HG02763 (cell line): ENCODE results near the gene PNPLA3.

Experiments used
- ATAC-seq: cut with Tn5 transposase; IDR thresholded peaks from one replicate; pipeline ENCODE4 v1.9.1; 2021; ENCODE audit warnings: mild to moderate bottlenecking, moderate library complexity; ENCODE audit not compliant: unreplicated experiment

PNPLA3 gene, protein sequence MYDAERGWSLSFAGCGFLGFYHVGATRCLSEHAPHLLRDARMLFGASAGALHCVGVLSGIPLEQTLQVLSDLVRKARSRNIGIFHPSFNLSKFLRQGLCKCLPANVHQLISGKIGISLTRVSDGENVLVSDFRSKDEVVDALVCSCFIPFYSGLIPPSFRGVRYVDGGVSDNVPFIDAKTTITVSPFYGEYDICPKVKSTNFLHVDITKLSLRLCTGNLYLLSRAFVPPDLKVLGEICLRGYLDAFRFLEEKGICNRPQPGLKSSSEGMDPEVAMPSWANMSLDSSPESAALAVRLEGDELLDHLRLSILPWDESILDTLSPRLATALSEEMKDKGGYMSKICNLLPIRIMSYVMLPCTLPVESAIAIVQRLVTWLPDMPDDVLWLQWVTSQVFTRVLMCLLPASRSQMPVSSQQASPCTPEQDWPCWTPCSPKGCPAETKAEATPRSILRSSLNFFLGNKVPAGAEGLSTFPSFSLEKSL

DNA sequence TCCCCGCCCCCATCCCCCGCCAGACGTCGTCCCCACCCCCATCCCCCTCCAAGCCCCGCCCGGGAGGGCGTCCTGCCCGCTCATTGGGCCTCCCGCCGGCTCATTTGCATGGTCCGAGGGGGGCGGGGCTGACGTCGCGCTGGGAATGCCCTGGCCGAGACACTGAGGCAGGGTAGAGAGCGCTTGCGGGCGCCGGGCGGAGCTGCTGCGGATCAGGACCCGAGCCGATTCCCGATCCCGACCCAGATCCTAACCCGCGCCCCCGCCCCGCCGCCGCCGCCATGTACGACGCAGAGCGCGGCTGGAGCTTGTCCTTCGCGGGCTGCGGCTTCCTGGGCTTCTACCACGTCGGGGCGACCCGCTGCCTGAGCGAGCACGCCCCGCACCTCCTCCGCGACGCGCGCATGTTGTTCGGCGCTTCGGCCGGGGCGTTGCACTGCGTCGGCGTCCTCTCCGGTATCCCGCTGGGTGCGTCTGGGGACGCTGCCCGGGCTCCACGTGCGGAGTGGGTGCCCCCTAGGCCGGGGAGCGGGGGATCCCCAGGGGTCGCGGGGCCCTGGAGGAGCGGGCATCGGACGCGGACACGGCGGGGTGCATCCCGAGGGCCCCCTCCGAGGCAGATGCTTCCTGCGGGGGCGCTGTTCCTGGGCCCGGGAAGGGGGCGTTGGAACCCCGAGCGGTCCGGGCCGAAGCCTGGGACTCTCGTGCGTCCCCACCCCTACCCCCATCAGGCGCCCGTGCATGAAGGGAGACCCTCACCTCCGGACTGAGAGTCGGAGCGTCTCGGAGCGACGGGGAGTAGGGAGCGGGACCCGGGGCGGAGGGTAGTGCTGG, at the start of gene PNPLA3:
TSS of gene PNPLA3 (plus strand) at position 175 of the 834 bp plus-strand sequence. CDS start at position 282, 107 bp downstream.
- ATAC-seq = no peak

DNA sequence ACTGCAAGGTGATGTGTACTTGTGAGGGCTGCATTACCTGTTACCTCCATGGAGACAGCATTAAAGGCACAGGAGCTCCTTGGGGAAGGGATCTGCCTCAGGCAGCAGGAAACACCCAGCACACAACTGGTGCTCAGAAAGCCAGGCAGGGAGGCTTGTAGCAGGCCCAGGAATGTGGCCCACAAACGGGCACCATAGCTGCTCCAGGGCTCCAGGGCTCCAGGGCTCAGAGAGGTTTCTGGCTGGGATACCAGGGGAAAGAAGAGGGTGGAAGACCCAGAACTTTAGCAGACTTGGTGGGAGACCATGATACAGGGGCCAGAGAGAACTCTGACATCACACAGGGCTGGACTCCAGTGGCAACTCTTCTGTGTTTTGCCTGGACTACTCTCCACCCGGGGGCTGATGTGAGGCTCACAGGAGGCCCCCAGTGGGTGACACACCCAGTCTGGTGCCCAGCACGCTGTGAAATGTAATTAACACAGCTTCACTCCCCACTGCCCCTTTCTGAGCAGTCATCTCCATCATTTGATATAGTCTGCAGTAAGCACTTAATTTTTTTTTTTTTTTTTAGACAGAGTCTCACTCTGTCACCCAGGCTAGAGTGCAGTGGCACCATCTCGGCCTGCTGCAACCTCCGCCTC, 46.6 kb upstream of the PNPLA3 start:
- no peak for ATAC-seq

DNA sequence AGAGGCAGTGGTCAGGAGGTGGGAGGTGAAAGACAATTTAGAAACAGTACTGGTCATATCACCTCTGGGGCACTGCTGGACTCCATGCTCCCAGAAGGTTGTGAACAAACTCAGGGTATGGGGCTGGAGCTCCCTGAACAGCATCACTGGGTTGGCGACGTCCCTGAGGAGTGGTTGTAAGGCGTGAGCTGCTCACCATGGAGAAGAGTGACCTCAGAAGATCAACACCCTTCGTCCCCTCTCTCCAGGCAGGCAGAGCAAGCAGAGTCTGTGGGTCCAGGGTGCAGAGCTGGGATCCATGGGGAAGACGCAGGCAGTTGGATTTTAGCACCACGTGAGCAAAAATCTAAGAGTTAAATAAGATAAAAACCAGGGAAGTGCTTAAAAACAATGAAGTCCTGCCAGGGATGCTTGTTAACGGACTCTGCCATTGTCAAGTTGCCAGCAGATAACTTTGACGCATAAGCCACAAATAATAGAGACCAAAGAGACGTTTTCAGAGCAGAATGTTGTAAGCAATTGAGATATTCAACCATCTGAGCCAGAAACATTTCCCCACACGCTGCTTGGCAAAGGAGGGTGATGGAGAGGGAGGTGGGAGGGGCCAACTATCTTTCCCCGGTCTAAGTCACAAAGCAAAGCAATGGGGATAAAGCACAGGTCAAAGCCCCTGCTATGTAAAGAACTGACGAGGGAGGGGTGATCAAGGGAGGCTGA, 45.4 kb upstream of the PNPLA3 start:
- ATAC-seq = no peak

DNA sequence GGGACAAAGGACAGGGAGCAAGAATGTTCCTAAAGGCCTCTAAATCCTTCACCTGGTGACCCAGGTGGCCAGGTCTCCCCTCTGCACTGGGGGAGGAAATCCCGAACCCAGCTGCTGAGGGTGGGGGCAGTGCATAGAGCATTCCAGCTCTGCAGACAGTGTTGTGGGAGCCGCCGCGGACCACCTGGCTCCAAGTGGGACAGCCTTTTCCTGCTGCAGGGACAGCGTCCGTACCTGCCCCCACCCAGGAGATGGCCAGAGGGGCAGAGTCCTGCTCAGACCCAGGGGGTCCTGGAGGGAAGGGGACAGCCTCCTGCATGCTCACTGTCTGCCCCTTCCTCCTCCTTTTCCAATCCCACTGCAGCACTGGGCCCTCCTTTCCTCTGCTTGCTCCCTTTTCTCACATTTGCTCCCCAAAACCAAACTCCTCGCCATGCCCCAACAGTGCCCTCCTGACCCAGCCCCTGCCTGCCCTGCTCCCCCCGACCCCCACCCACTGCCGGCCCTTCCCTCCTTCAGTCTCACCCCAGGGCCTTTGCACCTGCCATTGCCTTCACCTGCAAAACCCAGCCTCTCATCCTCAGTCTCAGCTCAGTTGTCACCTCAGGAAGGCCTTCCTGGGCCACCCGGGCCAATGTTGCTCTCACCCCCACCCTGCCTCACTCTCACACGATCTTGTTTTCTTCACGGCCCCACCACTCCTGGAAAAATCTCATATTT, 44.6 kb upstream of the PNPLA3 start:
- no peak for ATAC-seq

DNA sequence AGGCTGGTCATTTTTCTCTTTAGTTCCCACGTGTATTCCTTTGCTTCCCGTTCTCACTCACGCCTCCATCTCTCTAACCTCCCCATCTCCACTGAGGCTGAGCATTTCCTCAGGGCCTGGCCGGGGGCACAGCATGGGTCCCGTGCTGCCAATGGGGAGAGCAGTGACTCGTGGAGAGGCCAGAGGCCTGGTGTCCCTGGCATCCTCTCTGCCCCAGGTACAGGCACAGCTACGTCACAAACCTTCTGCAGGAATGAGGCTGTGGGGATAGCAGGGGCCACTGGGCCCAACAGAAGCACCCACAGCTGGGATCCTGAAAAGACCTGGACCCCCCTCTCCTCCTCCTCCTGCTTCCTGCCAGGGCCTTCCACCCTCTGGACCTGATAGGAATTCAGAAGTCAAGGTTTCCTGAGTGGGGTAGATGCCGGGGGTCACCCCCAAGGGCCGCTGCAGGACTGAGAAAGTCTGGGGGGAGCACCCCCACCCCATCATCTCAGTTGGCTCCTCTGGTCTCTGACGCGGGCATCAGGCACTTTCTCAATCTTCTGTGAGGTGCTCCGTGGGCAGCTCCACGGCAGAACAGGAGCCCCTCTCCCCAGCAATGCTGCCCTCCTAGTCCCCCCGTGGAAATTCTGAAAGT, 43.6 kb upstream of the PNPLA3 start:
- no peak for ATAC-seq

DNA sequence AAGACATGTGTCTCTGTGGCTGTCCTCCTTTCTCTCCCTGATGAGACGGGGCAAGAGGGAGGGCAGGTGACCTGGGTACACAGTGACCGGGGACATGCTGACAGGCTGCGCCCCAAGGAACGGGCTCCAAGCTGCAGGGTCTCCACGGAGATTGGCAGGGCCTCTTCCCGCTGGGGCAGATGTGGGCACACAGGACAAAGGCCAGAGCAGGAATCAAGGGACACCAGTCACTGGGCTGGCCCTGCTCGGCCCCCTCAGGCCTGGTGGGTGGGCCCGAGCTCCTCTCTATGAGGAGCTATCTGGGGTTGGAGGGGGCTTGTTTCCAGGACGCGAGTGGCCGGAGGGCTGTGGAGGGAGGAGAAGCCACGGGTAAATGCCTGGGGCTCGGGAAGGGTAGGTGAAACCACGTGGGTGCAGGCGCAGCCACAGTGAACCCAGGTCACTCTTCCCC, 43.0 kb upstream of the PNPLA3 start:
- no peak for ATAC-seq

DNA sequence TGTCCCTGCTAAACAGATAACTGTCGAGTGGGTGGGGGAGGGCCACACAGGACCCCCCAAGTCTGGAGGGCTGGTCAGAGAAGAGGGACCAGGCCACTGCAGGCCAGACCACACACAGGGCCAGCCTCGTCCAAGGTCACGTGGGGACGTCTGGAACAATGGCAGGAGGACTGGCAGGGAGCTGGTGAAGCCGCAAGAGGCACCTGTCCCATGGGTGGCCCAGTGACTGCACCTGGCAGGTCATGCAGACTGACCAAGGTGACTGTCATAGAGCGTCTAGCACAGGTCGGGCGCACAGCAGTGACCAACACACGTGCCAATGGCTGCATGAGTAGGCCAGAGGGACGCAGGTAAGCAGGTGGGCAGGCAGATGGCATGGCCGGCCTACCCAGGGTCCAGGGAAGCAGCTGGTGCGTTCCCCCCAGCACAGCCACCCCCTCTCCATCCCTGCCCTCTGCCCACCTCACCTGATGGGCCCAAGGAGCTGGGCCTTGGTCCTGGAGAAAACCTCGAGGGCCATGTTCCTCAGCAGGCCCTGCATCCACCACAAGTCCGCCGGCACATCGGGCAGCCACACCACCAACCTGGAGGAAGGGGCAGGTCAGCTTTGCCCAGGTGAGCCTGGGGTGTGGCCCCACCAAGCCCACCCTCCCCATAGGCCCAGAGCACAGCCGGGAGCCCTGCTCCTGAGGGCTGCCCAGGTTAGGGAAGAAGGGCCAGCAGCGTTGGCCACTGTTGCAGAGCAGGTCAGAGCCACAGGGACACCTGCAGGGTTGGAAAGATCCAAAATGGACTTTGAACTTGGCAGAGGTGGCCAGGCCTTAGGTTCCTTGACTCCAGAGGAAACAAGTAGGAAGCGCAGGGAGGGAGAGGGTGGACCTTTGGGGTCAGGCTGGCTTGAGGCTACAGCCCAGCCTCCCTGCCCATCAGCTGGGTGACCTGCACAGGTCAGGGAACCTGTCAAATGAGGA, 42.2 kb upstream of the PNPLA3 start:
- no peak for ATAC-seq

DNA sequence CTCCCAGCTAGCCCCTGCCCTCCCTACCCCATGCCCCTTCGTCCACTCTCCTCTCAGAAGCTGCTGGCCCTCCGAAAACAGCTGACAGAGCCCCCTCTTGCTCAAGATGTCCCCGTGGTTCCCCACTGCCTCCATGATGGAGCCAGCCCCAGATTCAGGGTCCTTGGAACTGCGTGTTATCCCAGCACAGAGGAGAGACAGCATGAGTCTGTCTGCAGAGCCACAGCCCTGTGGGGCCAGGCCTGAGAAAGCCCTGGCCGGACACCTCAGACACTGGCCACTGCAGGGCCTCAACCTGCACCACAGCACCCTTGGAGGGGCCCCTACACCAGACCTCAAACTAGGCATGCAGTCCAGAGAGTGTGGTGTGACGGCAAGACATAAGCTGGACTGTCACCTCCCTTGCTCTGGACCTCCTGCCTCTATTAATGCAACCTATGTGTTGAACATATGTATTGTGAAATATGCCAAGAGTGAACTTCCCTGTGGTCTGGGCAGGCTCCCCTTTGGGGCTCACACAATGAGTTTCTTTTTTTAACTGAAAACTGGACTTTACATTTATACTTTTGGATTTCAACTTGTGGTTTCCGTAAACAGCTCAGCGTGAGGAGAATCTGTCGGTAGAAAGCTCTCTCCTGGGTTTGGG, 41.4 kb upstream of the PNPLA3 start:
- ATAC-seq = no peak

DNA sequence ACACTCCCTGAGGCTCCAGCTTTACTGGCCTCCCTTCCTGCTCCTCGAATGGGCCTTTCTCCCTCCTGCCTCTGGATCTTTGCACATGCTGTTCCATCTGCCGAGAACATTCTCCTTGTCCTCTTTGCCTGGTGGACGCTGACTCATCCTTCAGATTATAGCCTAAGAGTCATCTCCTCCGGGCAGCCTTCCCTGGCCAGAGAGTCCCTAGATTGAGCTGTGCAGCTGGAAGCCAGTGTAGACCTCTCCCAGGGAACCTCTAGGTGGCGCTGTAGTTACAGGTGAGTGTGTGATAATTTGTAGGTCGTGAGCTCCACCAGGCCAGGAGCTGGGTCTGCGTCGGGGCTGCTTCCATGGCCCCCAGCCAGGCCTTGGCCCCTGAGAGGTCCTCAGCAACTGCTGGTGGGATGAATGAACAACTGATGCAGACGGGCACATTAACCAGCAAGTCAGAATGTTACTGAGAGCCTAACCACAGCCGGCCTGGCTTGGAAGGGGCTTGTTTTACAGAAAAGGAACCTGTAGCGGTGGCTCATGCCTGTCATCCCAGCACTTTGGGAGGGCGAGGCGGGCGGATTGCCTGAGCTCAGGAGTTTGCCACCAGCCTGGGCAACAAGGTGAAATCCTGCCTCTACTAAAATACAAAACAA, 40.5 kb upstream of the PNPLA3 start:
- no peak for ATAC-seq

DNA sequence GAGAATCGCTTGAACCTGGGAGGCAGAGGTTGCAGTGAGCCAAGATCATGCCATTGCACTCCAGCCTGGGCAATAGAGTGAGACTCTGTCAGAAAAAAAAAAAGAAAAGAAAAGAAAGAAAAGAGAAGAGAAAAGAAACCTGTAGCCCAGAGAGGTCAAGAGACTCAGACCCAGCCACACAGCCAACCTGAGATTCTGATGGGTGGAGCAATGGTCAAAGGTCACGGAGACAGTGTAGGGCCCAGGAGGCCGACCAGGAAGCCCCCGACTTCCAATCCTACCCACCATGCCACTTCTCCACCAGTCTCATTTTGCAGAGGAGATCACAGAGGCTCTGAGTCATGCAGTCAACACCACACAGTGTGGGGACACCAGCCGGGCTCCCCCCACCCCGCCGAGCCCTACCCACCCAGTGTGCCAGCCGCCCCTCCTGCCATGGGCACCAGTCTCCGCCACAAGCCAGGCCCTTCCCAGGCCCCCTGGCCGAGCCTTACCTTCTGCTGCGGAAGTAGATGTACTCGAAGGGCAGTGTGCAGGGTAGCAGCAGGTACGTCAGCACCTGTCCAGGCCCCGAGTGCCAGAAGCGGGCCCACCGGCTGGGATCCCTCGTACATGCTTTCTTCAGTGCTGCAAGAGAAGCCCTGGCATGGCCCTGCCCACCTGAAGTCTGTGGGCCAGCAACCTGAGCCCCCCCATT, 39.7 kb upstream of the PNPLA3 start:
- no peak for ATAC-seq

DNA sequence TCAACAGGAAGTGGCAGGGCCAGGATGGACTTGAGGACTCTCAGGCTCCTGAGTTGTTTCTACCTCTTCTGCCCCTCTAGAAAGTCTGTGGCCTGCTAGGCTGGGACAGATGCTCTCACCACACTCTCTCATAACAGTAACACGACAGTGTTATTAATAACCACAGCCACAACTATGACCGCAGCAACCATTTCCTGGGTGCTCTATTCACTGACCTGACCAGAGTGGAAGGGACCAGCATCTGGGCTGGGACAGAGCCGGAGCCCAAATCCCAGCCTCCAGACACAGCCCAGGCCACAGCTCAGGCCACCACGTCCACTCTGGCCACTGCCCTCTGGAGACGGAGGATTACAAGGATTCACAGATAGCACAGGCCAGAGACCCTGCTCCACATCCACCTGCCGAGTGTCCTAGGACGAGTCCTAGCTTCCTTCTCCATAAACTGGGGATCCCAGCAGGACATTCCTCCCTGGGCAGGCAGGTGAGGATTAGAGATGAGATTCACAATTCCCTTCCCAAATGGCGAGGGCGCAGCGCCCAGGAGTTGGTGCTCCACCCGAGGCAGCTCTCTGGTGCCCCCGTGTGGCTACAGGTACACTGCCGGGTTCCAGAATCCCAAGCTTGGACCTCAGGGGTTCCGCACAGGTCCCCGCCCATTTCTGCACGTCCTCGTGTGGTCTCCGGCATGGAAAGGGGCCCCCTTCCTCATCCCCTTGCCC, 38.8 kb upstream of the PNPLA3 start:
- no peak for ATAC-seq

DNA sequence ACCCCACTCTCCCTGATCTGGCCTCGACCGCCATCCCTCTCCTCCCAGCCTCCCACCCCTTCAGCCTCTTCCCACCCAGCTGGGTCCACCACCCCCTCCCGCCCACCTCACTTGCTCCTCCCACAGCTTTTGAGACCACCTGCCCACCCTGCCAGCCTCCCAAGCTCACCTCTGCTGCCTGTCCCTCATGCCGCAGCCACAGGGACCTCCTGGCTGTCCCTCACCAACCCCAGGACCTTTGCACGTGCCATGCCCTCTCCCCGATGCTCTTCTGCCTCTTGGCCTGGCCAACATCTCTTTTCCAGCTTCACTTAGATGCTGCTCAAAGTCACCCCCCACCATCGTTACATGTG, 38.3 kb upstream of the PNPLA3 start:
- ATAC-seq = no peak

DNA sequence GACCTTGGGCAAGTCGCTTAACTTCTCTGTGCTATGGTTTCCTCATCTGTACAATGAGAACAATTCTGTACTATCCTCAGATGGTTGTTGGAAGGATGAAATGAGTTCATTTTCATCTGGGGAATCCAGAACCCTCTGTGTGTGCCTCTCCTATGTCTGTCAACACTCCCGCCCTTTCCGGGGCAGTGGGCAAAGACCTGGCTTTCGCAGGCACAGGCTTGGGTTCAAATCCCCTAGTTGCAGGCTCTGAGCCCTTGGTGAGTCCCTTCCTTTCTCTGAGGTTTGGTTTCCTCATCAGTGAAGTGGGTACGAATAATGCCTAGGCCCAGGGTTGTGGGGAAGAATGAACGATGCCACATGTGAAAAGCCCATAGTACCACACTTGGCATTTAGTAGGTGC, 37.8 kb upstream of the PNPLA3 start:
- no peak for ATAC-seq

DNA sequence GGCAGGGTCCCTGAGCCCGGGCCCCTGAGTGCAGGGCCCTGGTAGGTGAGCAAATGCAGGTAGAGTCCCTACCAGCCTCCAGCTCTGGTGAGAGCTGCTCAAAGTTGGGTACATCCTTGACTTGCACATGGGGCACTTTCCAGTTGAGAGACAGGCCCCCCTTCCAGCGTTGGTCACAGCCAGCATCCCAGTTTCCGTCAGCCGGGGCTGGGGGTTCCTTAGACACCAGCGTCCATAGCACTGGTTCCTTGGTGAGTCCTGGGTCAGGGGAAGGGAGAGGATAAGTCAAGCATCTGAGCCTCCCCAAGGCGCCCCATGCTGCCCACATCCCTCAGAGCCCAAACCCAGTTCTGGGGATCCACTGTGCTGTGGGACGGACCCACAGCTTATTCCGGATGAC, 37.4 kb upstream of the PNPLA3 start:
- ATAC-seq = no peak

DNA sequence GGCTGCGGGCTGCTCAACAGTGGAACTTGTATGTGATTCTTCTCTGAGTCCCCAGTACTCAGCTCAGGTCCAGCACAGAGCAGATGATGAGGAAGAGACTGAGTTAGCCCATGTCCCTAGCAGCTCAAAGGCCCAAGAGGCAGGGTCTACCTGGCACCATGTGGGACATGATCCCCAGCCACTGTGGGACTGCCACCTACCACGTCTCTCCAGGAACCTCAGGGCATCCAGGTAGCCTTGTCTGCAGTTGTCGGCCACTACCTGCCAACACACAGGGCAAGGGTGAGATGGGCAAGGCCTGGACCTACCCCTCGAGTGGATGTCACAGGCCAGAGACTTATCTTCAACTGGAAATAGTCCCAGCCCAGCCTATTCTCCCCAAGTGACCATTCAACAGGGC, 36.2 kb upstream of the PNPLA3 start:
- no peak for ATAC-seq

DNA sequence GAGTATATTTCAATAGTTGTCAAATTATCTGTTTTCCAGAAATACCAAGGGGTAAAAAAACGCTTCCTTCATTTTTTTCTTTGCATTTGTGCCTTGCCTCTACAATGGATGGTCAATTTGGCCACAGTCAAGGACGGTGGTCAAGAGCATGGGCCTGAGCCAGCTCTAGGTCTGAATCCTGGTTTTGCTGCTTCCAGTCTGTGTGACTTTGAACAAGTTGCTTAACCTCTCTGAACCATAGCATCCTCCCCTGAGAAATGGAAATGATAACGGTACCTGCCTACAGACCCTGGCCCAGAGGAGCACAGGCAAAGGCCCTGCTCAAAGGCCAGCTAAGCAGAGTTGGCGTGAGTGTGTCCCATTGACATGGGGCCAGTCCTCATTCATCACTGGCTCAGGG, 34.9 kb upstream of the PNPLA3 start:
- no peak for ATAC-seq
